ACC112 (cell line): ENCODE data around the gene MMD2.
"Not testable (repeated sequence)": the region's sequence is repeated elsewhere in the genome, so short reads cannot be mapped to it uniquely, and the experiment has no call there.

Experiments used
- H2AFZ ChIP-seq: fragments of 200-600 bp; sonication (generic); one replicate; pipeline ENCODE4 v1.6.0; 2017; ENCODE audit warnings: antibody characterized with exemption, low read length; ENCODE audit not compliant: unreplicated experiment
- H3K27ac ChIP-seq: fragments of 200-600 bp; sonication (generic); 2 replicates; pipeline ENCODE4 v1.5.1; 2014; ENCODE audit warnings: low read depth, mild to moderate bottlenecking, antibody characterized with exemption, low read length, moderate library complexity
- H3K27me3 ChIP-seq: fragments of 200-600 bp; sonication (generic); 2 replicates; pipeline ENCODE4 v1.6.1; 2014; ENCODE audit warnings: mild to moderate bottlenecking, antibody characterized with exemption, low read length, moderate library complexity, mixed read lengths; ENCODE audit not compliant: insufficient read depth
- H3K36me3 ChIP-seq: fragments of 200-600 bp; sonication (generic); 2 replicates; pipeline ENCODE4 v1.6.1; 2016; ENCODE audit warnings: mild to moderate bottlenecking, antibody characterized with exemption, low read length, moderate library complexity, mixed read lengths; ENCODE audit not compliant: insufficient read depth
- H3K4me1 ChIP-seq: fragments of 200-600 bp; sonication (generic); one replicate; pipeline ENCODE4 v1.6.1; 2016; ENCODE audit warnings: low read length, mixed read lengths; ENCODE audit not compliant: insufficient read depth, unreplicated experiment, control insufficient read depth
- H3K4me3 ChIP-seq: fragments of 200-600 bp; sonication (generic); 2 replicates; pipeline ENCODE4 v1.5.1; 2014; ENCODE audit warnings: mild to moderate bottlenecking, low read depth, low read length
- H3K79me2 ChIP-seq: fragments of 200-600 bp; sonication (generic); one replicate; pipeline ENCODE4 v1.6.0; 2016; ENCODE audit warnings: low read length; ENCODE audit not compliant: control insufficient read depth, unreplicated experiment, insufficient read depth

Gene MMD2

DNA sequence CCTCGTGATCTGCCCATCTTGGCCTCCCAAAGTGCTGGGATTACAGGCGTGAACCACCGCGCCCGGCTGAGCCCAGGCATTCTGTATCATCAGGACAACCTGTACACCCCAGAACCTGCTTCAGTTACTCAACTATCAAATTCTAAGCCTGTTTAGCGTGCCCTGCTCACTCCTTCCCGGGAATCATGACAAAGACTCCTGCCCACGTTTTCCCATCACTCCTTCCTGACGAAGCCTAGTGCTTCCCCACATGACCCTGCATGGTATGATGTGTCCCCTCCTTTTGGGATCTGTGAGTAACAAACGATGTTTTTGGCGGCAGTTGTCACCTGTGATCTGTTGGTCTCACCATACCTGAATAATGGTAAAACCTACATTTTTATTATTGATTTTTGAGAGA, 63.2 kb downstream of the MMD2 start:
- Histone ChIP-seq H3K4me1 (no peaks in the 10 kb centered on the region), H3K4me3 (no peak overlapping the region), H3K27ac (no peak overlapping the region), H3K36me3 (no peaks in the 10 kb centered on the region), H3K79me2 (no peaks in the 10 kb centered on the region), H2AFZ (no peak overlapping the region), H3K27me3 (no peaks in the 10 kb centered on the region)

DNA sequence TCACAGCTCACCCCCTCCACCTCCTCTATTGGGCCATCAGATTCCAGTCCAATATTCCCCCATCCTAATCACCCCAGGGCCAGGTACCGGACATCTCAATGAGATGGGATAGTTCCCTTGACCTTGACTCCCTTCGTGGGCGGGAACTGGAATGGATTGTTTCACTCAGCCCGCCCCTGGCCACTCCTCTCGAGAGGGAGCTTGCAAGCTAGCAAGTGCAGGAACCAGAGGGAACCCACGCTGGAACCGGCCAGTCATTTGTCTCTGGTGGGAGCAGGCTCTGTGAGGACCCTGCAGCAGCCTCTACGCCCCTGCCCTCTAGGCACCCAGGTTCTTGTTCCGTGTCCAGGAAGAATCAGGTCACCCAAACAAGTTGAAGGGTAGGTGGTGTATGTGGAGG, 64.5 kb downstream of the MMD2 start:
- Histone ChIP-seq H3K36me3 (no peaks in the 10 kb centered on the region), H3K27ac (no peak overlapping the region), H3K4me1 (no peaks in the 10 kb centered on the region), H2AFZ (no peak overlapping the region), H3K27me3 (no peaks in the 10 kb centered on the region), H3K4me3 (no peak overlapping the region), H3K79me2 (no peaks in the 10 kb centered on the region)

DNA sequence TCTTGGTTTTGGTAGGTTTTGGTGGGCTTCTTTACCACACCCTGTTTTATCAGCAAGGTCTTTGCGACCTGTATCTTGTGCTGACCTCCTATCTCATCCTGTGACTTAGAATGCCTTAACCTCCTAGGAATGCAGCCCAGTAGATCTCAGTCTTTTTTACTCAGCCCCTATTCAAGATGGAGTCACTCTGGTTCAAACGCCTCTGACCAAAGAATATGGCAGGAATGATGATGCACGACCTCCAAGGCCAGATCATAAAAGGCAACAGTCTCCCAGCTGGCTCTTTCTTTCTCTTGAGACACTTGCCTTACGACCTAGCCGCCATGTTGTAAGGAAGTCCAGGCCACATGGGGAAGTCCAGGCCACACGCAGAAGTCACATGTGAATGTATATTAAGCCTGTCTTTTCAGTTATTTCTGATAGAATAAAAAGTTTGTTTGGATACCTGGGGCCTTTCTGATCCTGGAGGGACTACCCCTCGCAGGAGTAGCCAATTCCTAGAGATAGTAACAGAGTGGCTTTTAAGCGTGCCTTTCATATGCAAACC, 65.0 kb downstream of the MMD2 start:
- Histone ChIP-seq H3K79me2 (no peaks in the 10 kb centered on the region), H3K36me3 (no peaks in the 10 kb centered on the region), H2AFZ (no peak overlapping the region), H3K27ac (no peak overlapping the region), H3K27me3 (no peaks in the 10 kb centered on the region), H3K4me3 (no peak overlapping the region), H3K4me1 (no peaks in the 10 kb centered on the region)

DNA sequence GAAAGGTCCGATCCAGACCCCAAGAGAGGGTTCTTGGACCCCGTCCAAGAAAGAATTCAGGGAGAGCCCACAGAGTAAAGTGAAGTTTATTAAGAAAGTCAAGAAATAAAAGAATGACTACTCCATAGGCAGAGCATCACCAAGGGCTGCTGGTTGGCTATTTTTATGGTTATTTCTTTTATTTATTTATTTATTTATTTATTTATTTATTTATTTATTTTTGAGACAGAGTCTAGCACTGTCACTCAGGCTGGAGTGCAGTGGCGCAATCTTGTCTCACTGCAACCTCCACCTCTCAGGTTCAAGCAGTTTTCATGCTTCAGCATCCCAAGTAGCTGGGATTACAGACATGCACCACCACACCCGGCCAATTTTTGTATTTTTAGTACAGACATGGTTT, 65.8 kb downstream of the MMD2 start:
- not testable (repeated sequence) for H3K4me1 ChIP-seq, H3K79me2 ChIP-seq, H3K36me3 ChIP-seq, H3K27me3 ChIP-seq, H2AFZ ChIP-seq, H3K27ac ChIP-seq, H3K4me3 ChIP-seq

DNA sequence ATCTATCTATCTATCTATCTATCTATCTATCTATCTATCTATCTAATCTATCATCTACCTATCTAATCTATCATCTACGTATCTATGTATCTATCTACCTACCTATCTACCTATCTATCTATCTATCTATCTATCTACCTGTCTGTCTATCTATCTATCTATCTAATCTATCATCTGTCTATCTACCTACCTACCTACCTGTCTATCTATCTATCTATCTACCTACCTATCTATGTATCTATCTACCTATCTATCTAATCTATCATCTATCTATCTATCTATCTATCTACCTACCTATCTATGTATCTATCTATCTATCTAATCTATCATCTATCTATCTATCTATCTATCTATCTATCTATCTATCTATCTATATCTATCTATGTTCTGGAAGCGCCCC, 67.5 kb downstream of the MMD2 start:
- not testable (repeated sequence) for H3K4me3 ChIP-seq, H2AFZ ChIP-seq, H3K27ac ChIP-seq, H3K36me3 ChIP-seq, H3K4me1 ChIP-seq, H3K27me3 ChIP-seq, H3K79me2 ChIP-seq

DNA sequence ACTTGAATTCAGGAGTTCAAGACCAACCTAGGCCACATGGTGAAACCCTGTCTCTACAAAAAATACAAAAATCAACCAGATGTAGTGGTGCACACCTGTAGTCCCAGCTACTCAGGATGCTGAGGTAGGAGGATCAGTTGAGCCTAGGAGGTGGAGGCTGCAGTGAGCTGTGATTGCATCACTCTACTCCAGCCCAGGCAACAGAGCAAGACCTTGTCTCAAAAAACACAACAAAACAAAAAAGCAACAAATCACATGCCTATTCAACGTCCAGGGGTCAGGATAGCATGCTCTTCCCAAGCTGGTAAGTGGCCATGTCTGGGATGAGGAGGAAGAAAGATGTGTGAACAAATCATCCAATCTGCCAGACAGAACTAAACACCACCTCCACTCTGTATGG, 69.3 kb downstream of the MMD2 start:
- Histone ChIP-seq H3K27ac (no peak overlapping the region), H3K36me3 (no peaks in the 10 kb centered on the region), H3K4me3 (no peak overlapping the region), H2AFZ (no peak overlapping the region), H3K27me3 (no peaks in the 10 kb centered on the region), H3K4me1 (no peaks in the 10 kb centered on the region), H3K79me2 (no peaks in the 10 kb centered on the region)

DNA sequence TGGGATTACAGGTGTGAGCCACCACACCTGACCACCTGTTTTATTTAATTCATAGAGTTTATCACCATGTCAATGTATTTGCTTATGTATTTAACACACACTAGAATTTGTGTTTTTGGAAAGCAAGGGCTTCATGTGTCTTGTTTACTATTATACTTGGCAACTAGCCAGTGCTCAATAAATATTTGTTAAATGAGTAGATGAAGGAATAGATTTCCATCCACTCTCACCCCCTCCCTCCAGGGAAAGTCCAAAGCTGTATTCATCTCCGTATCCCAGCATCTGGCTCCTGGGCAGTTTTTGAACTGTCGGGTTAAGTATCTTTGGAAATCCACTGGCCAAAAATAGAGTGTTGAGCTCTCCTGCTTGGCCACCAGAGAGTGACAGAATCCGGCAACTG, 70.8 kb downstream of the MMD2 start:
- Histone ChIP-seq H3K4me1 (no peaks in the 10 kb centered on the region), H3K27me3 (peaks cover 7% of the 10 kb centered on the region; the same call in 1 of the 2 replicates), H2AFZ (no peak overlapping the region)

DNA sequence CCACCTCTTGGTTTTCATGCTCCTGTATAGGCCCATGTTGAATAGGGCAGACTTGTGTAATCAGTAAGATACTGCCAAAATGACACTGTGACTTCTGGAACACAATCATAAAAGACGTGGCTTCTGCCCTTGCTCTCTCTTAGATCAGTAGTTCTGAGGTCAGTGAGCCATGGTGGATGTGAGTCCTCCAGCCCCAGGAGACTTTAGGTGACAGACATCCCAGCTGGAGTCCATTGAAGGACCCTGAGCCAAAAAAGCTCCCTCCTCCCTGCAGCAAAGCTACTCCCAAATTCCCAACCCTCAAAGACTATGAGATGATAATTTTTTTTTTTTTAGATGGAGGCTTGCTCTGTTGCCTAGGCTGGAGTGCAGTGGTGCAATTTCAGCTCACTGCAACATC, 72.3 kb downstream of the MMD2 start:
- Histone ChIP-seq H3K27ac (no peak overlapping the region), H3K79me2 (no peaks in the 10 kb centered on the region), H3K36me3 (no peaks in the 10 kb centered on the region), H3K27me3 (peaks cover 7% of the 10 kb centered on the region; the same call in 1 of the 2 replicates), H3K4me1 (peaks cover 10% of the 10 kb centered on the region), H3K4me3 (no peak overlapping the region), H2AFZ (no peak overlapping the region)

More for the DNA sequence above, 70.8 kb downstream of the MMD2 start:
- no peaks in the 10 kb centered on the region for H3K79me2 ChIP-seq
- H3K27ac ChIP-seq = no peak overlapping the region
- H3K36me3 ChIP-seq = no peaks in the 10 kb centered on the region
- H3K4me3 ChIP-seq = no peak overlapping the region

DNA sequence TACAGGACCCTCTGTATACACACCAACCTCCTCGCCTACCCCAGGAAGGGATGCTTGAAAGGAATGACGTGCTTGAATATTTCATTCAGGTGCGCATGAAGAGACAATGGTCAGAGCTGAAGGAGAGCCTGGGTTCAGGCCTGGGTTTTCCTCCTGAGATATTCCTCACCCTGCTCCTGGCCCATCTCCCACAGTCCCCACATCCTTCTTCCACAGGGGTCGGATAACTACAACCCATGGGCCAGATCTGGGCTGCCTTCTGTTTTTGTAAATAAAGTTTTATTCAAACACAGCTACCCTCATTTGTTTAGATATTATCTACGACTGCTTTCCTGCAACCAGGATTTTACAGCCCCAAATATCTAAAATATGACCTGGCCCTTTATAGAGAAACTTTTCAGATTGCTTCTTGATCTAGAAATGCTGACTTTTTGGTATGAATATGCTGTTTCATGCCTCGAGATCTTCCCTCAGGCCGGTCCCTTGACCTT, 73.6 kb downstream of the MMD2 start:
- Histone ChIP-seq H3K79me2 (no peaks in the 10 kb centered on the region), H3K27ac (no peak overlapping the region), H2AFZ (no peak overlapping the region), H3K4me1 (peaks cover 10% of the 10 kb centered on the region), H3K4me3 (no peak overlapping the region), H3K36me3 (no peaks in the 10 kb centered on the region), H3K27me3 (peaks cover 7% of the 10 kb centered on the region; the same call in 1 of the 2 replicates)

DNA sequence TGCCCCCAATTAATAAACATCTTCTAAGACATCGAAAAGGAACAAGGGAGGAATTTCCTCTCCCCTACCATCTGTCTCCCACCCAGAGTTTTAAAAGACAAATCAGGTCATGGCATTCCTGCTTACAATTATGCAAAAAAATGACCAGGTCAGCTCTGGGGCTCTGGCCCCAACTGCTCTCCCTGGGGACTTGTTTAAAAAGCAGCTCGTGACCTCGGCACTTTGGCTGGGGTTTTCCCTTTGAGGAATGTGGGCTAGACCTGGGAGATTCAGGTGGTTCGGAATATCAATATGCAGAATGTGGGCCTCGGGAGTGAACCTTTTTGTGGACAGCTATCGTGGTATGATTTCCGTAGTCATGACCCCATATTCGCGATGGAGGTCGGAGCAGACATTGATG, 74.8 kb downstream of the MMD2 start:
- Histone ChIP-seq H3K79me2 (no peaks in the 10 kb centered on the region), H3K4me3 (no peak overlapping the region), H2AFZ (no peak overlapping the region), H3K36me3 (no peaks in the 10 kb centered on the region), H3K4me1 (peaks cover 10% of the 10 kb centered on the region), H3K27ac (no peak overlapping the region), H3K27me3 (peaks cover 7% of the 10 kb centered on the region; the same call in 1 of the 2 replicates)

DNA sequence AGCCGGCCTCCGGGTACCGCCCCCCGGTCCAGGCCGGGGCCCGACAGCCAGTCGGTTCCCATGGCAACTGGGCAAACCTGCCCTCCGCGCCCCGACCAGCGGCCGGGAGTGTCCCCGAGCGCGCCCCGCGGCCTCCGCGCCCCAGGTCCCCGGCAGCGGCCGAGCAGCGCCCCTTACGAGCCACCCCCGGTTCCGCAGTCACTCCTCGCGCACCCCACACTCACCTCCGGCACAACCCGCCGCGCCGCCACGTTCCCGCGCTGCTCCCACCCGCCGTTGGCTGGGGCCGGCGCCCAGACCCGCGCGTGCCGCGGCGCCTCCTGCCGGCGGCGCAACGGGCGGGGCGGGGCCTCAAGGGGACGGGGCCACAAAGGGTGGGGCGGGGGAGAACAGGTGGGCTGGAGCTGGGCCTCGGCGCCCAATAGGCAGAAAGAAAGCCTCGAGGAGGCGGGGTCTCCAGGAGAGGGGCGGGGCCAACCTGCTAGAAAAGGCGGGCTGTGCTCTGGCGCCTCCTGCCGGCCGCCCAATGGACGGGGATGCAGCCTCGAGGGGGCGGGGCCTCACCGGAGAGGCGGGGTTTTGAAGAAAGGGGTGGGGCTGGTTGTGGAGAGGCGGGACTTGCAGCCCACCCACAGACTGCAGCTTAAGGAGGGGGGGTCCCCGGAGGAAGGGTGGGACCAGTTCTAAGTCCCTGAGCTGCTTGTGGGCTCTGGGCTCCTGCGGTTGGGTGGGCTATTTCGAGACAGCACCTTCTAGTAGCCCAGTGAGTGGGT, 75.4 kb downstream of the MMD2 start, which contains the start of gene RADIL:
TSS of gene RADIL (minus strand) at position 345 of the 773 bp plus-strand sequence. CDS start 5,577 bp downstream, outside the sequence.
- peaks cover 10% of the 10 kb centered on the region for H3K4me1 ChIP-seq
- H3K79me2 ChIP-seq = no peaks in the 10 kb centered on the region
- H3K36me3 ChIP-seq = no peaks in the 10 kb centered on the region
- H3K27me3 ChIP-seq = peaks cover 7% of the 10 kb centered on the region; the same call in 1 of the 2 replicates
- no peak within 1 kb of the TSS for H3K27ac ChIP-seq
- H3K4me3 ChIP-seq = peak within 1 kb of the TSS; percentile 68
- H2AFZ ChIP-seq = peak within 1 kb of the TSS; percentile 81
